ENCODE data around the gene KRT6B. TPM values are rescaled to one million over a fixed set of nuclear protein-coding genes. Genes with fewer than 3 reads are reported as not detected.
"Not testable (repeated sequence)": the region's sequence is repeated elsewhere in the genome, so short reads cannot be mapped to it uniquely, and the experiment has no call there.

The KRT6B gene
- total and polyA plus RNA-seq, 4 donors = 0.18 TPM; not detected in 3

GRCh38 chr12:52494518-52494917, 42.6 kb upstream of the KRT6B start:
- ATAC-seq (ENCODE audit: low FRiP score) (no peak), DNase-seq (no peak)
- Histone ChIP-seq H3K4me1 (ENCODE audit: control insufficient read depth in 1 of 2, insufficient read depth in 2 of 2, low read length in 2 of 2) (no peaks in the 10 kb centered on the region), H3K4me3 (ENCODE audit: low read length in 2 of 2) (no peak overlapping the region), H3K36me3 (ENCODE audit: control insufficient read depth in 1 of 2, insufficient read depth in 2 of 2, low read length in 1 of 2) (no peaks in the 10 kb centered on the region), H3K27ac (ENCODE audit: low read depth in 1 of 2, low read length in 2 of 2) (no peak overlapping the region), H3K9me3 (ENCODE audit: control insufficient read depth, low read length) (no peaks in the 10 kb centered on the region), H3K27me3 (ENCODE audit: control insufficient read depth in 1 of 2, insufficient read depth in 2 of 2, low read length in 1 of 2) (no peaks in the 10 kb centered on the region)
- WGBS, 2 donors = 41 to 42% methylated on average over 4 of the region's 4 CpGs
- intact Hi-C loops (cut with DNase I) = no loop called here

- 81 to 88% methylated on average over 1 of the region's 1 CpG for WGBS, 2 donors
- no peaks in the 10 kb centered on the region for H3K4me1 ChIP-seq (ENCODE audit: control insufficient read depth in 1 of 2, insufficient read depth in 2 of 2, low read length in 2 of 2)
- DNase-seq = no peak
- ATAC-seq (ENCODE audit: low FRiP score) = no peak
- H3K9me3 ChIP-seq (ENCODE audit: control insufficient read depth, low read length) = no peaks in the 10 kb centered on the region
- no peak overlapping the region for H3K27ac ChIP-seq (ENCODE audit: low read depth in 1 of 2, low read length in 2 of 2)
- intact Hi-C loops (cut with DNase I) = no loop called here
- H3K4me3 ChIP-seq (ENCODE audit: low read length in 2 of 2) = no peak overlapping the region
- no peaks in the 10 kb centered on the region for H3K27me3 ChIP-seq (ENCODE audit: control insufficient read depth in 1 of 2, insufficient read depth in 2 of 2, low read length in 1 of 2)
- H3K36me3 ChIP-seq (ENCODE audit: control insufficient read depth in 1 of 2, insufficient read depth in 2 of 2, low read length in 1 of 2) = no peaks in the 10 kb centered on the region
Observed at GRCh38 chr12:52494100-52494499, 42.2 kb upstream of the KRT6B start.

GRCh38 chr12:52493172-52493571, 41.2 kb upstream of the KRT6B start, which contains the start of gene KRT6A:
Gene KRT6A (minus strand): TSS chr12:52493257. CDS start chr12:52493188, 69 bp downstream.
- Histone ChIP-seq H3K27ac (ENCODE audit: low read depth in 1 of 2, low read length in 2 of 2) (no peak within 1 kb of the TSS), H3K27me3 (ENCODE audit: control insufficient read depth in 1 of 2, insufficient read depth in 2 of 2, low read length in 1 of 2) (no peaks in the 10 kb centered on the region), H3K4me1 (ENCODE audit: control insufficient read depth in 1 of 2, insufficient read depth in 2 of 2, low read length in 2 of 2) (no peaks in the 10 kb centered on the region), H3K36me3 (ENCODE audit: control insufficient read depth in 1 of 2, insufficient read depth in 2 of 2, low read length in 1 of 2) (no peaks in the 10 kb centered on the region), H3K9me3 (ENCODE audit: control insufficient read depth, low read length) (no peaks in the 10 kb centered on the region), H3K4me3 (ENCODE audit: low read length in 2 of 2) (no peak within 1 kb of the TSS)
- ATAC-seq (ENCODE audit: low FRiP score) (no peak), DNase-seq (no peak)
- intact Hi-C loops (cut with DNase I) = no loop called here
- 85 to 90% methylated on average over 2 of the region's 2 CpGs for WGBS, 2 donors

DNA sequence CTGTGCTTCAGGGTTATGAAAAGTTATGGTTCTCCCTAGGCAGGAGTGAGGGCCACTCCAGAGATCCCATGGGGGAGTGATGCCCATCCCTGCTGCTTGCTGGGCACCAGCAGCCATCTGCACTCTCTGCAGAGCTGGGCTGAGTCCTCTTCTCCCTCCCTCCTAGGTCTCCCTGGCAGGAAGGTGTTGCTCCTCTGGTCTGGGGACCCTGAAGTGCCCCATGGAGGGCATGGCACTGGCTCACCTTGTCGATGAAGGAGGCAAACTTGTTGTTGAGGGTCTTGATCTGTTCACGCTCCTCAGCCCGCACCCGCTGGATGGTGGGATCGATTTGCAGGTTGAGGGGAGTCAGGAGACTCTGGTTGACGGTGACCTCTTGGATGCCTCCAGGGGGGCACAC, 40.5 kb upstream of the KRT6B start:
- H3K36me3 ChIP-seq (ENCODE audit: control insufficient read depth in 1 of 2, insufficient read depth in 2 of 2, low read length in 1 of 2); H3K27ac ChIP-seq (ENCODE audit: low read depth in 1 of 2, low read length in 2 of 2); H3K9me3 ChIP-seq (ENCODE audit: control insufficient read depth, low read length); ATAC-seq (ENCODE audit: low FRiP score); intact Hi-C loops (cut with DNase I); H3K27me3 ChIP-seq (ENCODE audit: control insufficient read depth in 1 of 2, insufficient read depth in 2 of 2, low read length in 1 of 2); H3K4me3 ChIP-seq (ENCODE audit: low read length in 2 of 2); DNase-seq; H3K4me1 ChIP-seq (ENCODE audit: control insufficient read depth in 1 of 2, insufficient read depth in 2 of 2, low read length in 2 of 2): not testable (repeated sequence)
- 90 to 93% methylated on average over 1 to 6 of the region's 6 CpGs for WGBS, 2 donors

DNA sequence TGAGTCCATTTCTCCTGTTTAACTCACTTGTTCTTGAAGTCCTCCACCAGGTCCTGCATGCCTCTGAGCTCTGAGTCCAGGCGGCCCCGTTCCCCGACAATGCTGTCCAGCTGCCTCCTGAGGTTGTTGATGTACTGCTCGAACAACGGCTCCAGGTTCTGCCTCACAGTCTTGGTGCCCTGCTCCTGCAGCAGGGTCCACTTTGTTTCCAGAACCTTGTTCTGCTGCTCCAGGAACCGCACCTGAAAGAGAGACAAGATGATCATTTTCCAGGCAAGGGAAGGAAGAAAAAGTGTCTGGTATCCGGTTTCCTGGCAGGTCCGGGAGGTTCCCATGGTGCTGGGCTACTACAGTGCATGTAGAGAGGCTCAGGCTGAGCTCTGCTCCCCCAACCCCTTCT, 39.5 kb upstream of the KRT6B start:
- H3K27me3 ChIP-seq (ENCODE audit: control insufficient read depth in 1 of 2, insufficient read depth in 2 of 2, low read length in 1 of 2); H3K27ac ChIP-seq (ENCODE audit: low read depth in 1 of 2, low read length in 2 of 2); H3K36me3 ChIP-seq (ENCODE audit: control insufficient read depth in 1 of 2, insufficient read depth in 2 of 2, low read length in 1 of 2); H3K4me1 ChIP-seq (ENCODE audit: control insufficient read depth in 1 of 2, insufficient read depth in 2 of 2, low read length in 2 of 2); DNase-seq; ATAC-seq (ENCODE audit: low FRiP score); H3K9me3 ChIP-seq (ENCODE audit: control insufficient read depth, low read length); H3K4me3 ChIP-seq (ENCODE audit: low read length in 2 of 2); intact Hi-C loops (cut with DNase I): not testable (repeated sequence)
- 77 to 81% methylated on average over 8 of the region's 8 CpGs for WGBS, 2 donors

DNA sequence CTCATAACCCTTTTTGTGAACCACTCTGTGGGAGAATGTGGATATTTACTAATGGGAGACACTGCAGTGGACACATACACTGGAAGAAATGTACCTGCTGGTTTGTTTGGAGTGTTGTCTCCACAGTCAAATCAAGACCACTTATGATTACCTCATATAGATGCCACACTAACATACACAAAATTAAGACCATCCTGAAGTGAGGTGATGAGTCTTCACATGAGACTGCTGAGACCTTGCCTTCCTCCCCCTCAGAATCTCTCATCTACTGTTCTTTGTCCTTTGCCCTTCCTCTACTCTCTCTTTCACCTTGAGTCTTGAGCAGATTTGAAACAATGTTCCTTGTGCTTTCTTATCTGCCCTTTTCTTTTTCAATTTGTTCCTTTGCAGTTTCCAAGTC, 36.8 kb upstream of the KRT6B start:
- no peak overlapping the region for H3K27ac ChIP-seq (ENCODE audit: low read depth in 1 of 2, low read length in 2 of 2)
- intact Hi-C loops (cut with DNase I) = no loop called here
- H3K4me3 ChIP-seq (ENCODE audit: low read length in 2 of 2) = no peak overlapping the region
- ATAC-seq (ENCODE audit: low FRiP score) (no peak), DNase-seq (no peak)
- H3K27me3 ChIP-seq (ENCODE audit: control insufficient read depth in 1 of 2, insufficient read depth in 2 of 2, low read length in 1 of 2) = no peaks in the 10 kb centered on the region
- H3K4me1 ChIP-seq (ENCODE audit: control insufficient read depth in 1 of 2, insufficient read depth in 2 of 2, low read length in 2 of 2) = no peaks in the 10 kb centered on the region
- H3K36me3 ChIP-seq (ENCODE audit: control insufficient read depth in 1 of 2, insufficient read depth in 2 of 2, low read length in 1 of 2) = no peaks in the 10 kb centered on the region
- H3K9me3 ChIP-seq (ENCODE audit: control insufficient read depth, low read length) = no peaks in the 10 kb centered on the region

- intact Hi-C loops (cut with DNase I); H3K4me1 ChIP-seq (ENCODE audit: control insufficient read depth in 1 of 2, insufficient read depth in 2 of 2, low read length in 2 of 2); H3K27ac ChIP-seq (ENCODE audit: low read depth in 1 of 2, low read length in 2 of 2); H3K4me3 ChIP-seq (ENCODE audit: low read length in 2 of 2); H3K36me3 ChIP-seq (ENCODE audit: control insufficient read depth in 1 of 2, insufficient read depth in 2 of 2, low read length in 1 of 2); H3K27me3 ChIP-seq (ENCODE audit: control insufficient read depth in 1 of 2, insufficient read depth in 2 of 2, low read length in 1 of 2); H3K9me3 ChIP-seq (ENCODE audit: control insufficient read depth, low read length); DNase-seq; ATAC-seq (ENCODE audit: low FRiP score): not testable (repeated sequence)
- WGBS, 2 donors = 84 to 85% methylated on average over 12 to 15 of the region's 15 CpGs
Observed at GRCh38 chr12:52487744-52488443, 35.9 kb upstream of the KRT6B start.

- WGBS, 2 donors = 0 to 52% methylated on average over 1 of the region's 1 CpG
- intact Hi-C loops (cut with DNase I) = no loop called here
Observed at GRCh38 chr12:52487211-52487610, 35.3 kb upstream of the KRT6B start.

More at GRCh38 chr12:52487211-52487610, 35.3 kb upstream of the KRT6B start:
- no peak for ATAC-seq (ENCODE audit: low FRiP score)
- Histone ChIP-seq H3K4me3 (ENCODE audit: low read length in 2 of 2) (no peak overlapping the region), H3K9me3 (ENCODE audit: control insufficient read depth, low read length) (no peaks in the 10 kb centered on the region), H3K27ac (ENCODE audit: low read depth in 1 of 2, low read length in 2 of 2) (no peak overlapping the region), H3K27me3 (ENCODE audit: control insufficient read depth in 1 of 2, insufficient read depth in 2 of 2, low read length in 1 of 2) (no peaks in the 10 kb centered on the region), H3K4me1 (ENCODE audit: control insufficient read depth in 1 of 2, insufficient read depth in 2 of 2, low read length in 2 of 2) (no peaks in the 10 kb centered on the region), H3K36me3 (ENCODE audit: control insufficient read depth in 1 of 2, insufficient read depth in 2 of 2, low read length in 1 of 2) (no peaks in the 10 kb centered on the region)
- DNase-seq = no peak
